OCI-LY1 (cell line): ENCODE results near the gene ARHGEF37.

Source experiments
- H2AFZ ChIP-seq: fragments of 200-600 bp; sonication (generic), shearing (Covaris generic); 2 replicates; pipeline ENCODE4 v1.6.0; 2014; ENCODE audit warnings: antibody characterized with exemption, mild to moderate bottlenecking, low read length
- H3F3A ChIP-seq: fragments of 200-600 bp; sonication (generic), shearing (Covaris generic); 2 replicates; pipeline ENCODE4 v1.6.0; 2014; ENCODE audit warnings: mild to moderate bottlenecking, antibody characterized with exemption, low read length, moderate library complexity; ENCODE audit not compliant: insufficient read depth
- H3K27ac ChIP-seq: fragments of 200-600 bp; sonication (generic); 2 replicates; pipeline ENCODE4 v1.5.1; 2014; ENCODE audit warnings: low read length, mixed run types, mild to moderate bottlenecking, low read depth; ENCODE audit not compliant: poor library complexity, severe bottlenecking
- H3K27me3 ChIP-seq: fragments of 200-600 bp; sonication (generic); 2 replicates; pipeline ENCODE4 v1.6.0; 2014; ENCODE audit warnings: antibody characterized with exemption, mild to moderate bottlenecking, low read length, moderate library complexity; ENCODE audit not compliant: insufficient read depth
- H3K36me3 ChIP-seq: fragments of 200-600 bp; sonication (generic); 2 replicates; pipeline ENCODE4 v1.6.1; 2014; ENCODE audit warnings: mild to moderate bottlenecking, antibody characterized with exemption, low read length, moderate library complexity, mixed read lengths; ENCODE audit not compliant: insufficient read depth
- H3K4me1 ChIP-seq: fragments of 200-600 bp; sonication (generic); 2 replicates; pipeline ENCODE4 v1.5.1; 2014; ENCODE audit warnings: mild to moderate bottlenecking, low read length, moderate library complexity; ENCODE audit not compliant: insufficient read depth, severe bottlenecking
- H3K4me2 ChIP-seq: fragments of 200-600 bp; sonication (generic), shearing (Covaris generic); 2 replicates; pipeline ENCODE4 v1.6.1; 2014; ENCODE audit warnings: low read length
- H3K4me3 ChIP-seq: fragments of 200-600 bp; sonication (generic); 2 replicates; pipeline ENCODE4 v1.5.1; 2014; ENCODE audit warnings: low read length, low read depth, mild to moderate bottlenecking, mixed read lengths; ENCODE audit not compliant: poor library complexity, severe bottlenecking
- H3K79me2 ChIP-seq: fragments of 200-600 bp; shearing (Covaris generic); 2 replicates; pipeline ENCODE4 v1.6.1; 2016; ENCODE audit warnings: mixed run types, low read length, mixed read lengths; ENCODE audit not compliant: insufficient read depth
- H3K9ac ChIP-seq: fragments of 200-600 bp; sonication (generic), shearing (Covaris generic); 2 replicates; pipeline ENCODE4 v1.6.1; 2014; ENCODE audit warnings: mild to moderate bottlenecking, low read length, mixed read lengths
- H3K9me2 ChIP-seq: fragments of 200-600 bp; sonication (generic), shearing (Covaris generic); 2 replicates; pipeline ENCODE4 v1.6.1; 2014; ENCODE audit warnings: low read depth, mild to moderate bottlenecking, low read length, mixed read lengths
- H3K9me3 ChIP-seq: fragments of 200-600 bp; shearing (Covaris generic); 2 replicates; pipeline ENCODE4 v1.6.1; 2014; ENCODE audit warnings: low read length, mixed read lengths
- H4K20me1 ChIP-seq: fragments of 200-600 bp; sonication (generic), shearing (Covaris generic); 2 replicates; pipeline ENCODE4 v1.6.0; 2016; ENCODE audit warnings: mild to moderate bottlenecking, low read length; ENCODE audit not compliant: insufficient read depth
- CTCF ChIP-seq: fragments of 200-600 bp; sonication (generic), shearing (Covaris generic); IDR thresholded peaks from 2 replicates; pipeline ENCODE4 v1.5.1; 2017; ENCODE audit warnings: mild to moderate bottlenecking, antibody characterized with exemption, low read length, moderate library complexity, mixed read lengths
- EZH2 ChIP-seq: fragments of 200-600 bp; sonication (generic), shearing (Covaris generic); IDR thresholded peaks from 2 replicates; pipeline ENCODE4 v1.8.0; 2017; ENCODE audit warnings: borderline replicate concordance, mixed run types, mild to moderate bottlenecking, antibody characterized with exemption, low read length, moderate library complexity, mixed read lengths

The ARHGEF37 gene

GRCh38 chr5:149681922-149682321 lies 100.6 kb downstream of the ARHGEF37 start:
- no peak for TF ChIP-seq EZH2
- TF ChIP-seq CTCF: no peak
- H2AFZ ChIP-seq: no peak overlapping the region
- H3K9me2 ChIP-seq: no peaks in the 10 kb centered on the region
- no peaks in the 10 kb centered on the region for H3K79me2 ChIP-seq
- H3K36me3 ChIP-seq: no peaks in the 10 kb centered on the region
- H3K27me3 ChIP-seq: no peaks in the 10 kb centered on the region
- H3K9me3 ChIP-seq: no peaks in the 10 kb centered on the region
- H3F3A ChIP-seq: no peaks in the 10 kb centered on the region
- no peak overlapping the region for H3K9ac ChIP-seq
- no peaks in the 10 kb centered on the region for H4K20me1 ChIP-seq
- H3K4me1 ChIP-seq: no peaks in the 10 kb centered on the region
- no peak overlapping the region for H3K4me3 ChIP-seq
- no peak overlapping the region for H3K4me2 ChIP-seq
- H3K27ac ChIP-seq: no peak overlapping the region

- Histone ChIP-seq H3K9ac (no peak overlapping the region), H3K36me3 (no peaks in the 10 kb centered on the region), H3K9me2 (no peaks in the 10 kb centered on the region), H3F3A (no peaks in the 10 kb centered on the region), H4K20me1 (no peaks in the 10 kb centered on the region), H3K4me2 (no peak overlapping the region), H3K9me3 (no peaks in the 10 kb centered on the region), H3K4me1 (no peaks in the 10 kb centered on the region), H3K4me3 (no peak overlapping the region), H3K79me2 (no peaks in the 10 kb centered on the region), H2AFZ (no peak overlapping the region), H3K27ac (no peak overlapping the region), H3K27me3 (no peaks in the 10 kb centered on the region)
- TF ChIP-seq EZH2 (no peak), CTCF (no peak)
Measured at GRCh38 chr5:149682532-149683075, 101.3 kb downstream of the ARHGEF37 start.

- no peaks in the 10 kb centered on the region for H3K79me2 ChIP-seq
- H3K9me2 ChIP-seq: no peaks in the 10 kb centered on the region
- TF ChIP-seq EZH2 (no peak), CTCF (no peak)
- H3K4me1 ChIP-seq: no peaks in the 10 kb centered on the region
- H3K9ac ChIP-seq: no peak overlapping the region
- no peaks in the 10 kb centered on the region for H3K9me3 ChIP-seq
- H2AFZ ChIP-seq: no peak overlapping the region
- no peak overlapping the region for H3K27ac ChIP-seq
- no peaks in the 10 kb centered on the region for H4K20me1 ChIP-seq
- no peak overlapping the region for H3K4me2 ChIP-seq
- no peaks in the 10 kb centered on the region for H3K36me3 ChIP-seq
- H3K27me3 ChIP-seq: no peaks in the 10 kb centered on the region
- no peaks in the 10 kb centered on the region for H3F3A ChIP-seq
- H3K4me3 ChIP-seq: no peak overlapping the region
Measured at GRCh38 chr5:149683964-149684363, 102.7 kb downstream of the ARHGEF37 start.
